Neuronal stem cell (in vitro differentiated cells): ENCODE results near the gene VEGFC.

ENCODE experiments used
- DNase-seq: peaks from one replicate; pipeline ENCODE4 v3.0.0-alpha.2; 2013; ENCODE audit warnings: low spot score
- H2AFZ ChIP-seq: one replicate; pipeline ENCODE4 v1.6.1; 2013; ENCODE audit warnings: mild to moderate bottlenecking, low read length, inconsistent platforms
- H2AK5ac ChIP-seq: 2 replicates; pipeline ENCODE4 v1.6.1; 2013; ENCODE audit warnings: low read depth, mild to moderate bottlenecking, inconsistent platforms, low read length, moderate library complexity, mixed read lengths
- H2BK120ac ChIP-seq: 2 replicates; pipeline ENCODE4 v1.6.1; 2013; ENCODE audit warnings: low read depth, mild to moderate bottlenecking, inconsistent platforms, low read length, moderate library complexity, mixed read lengths
- H2BK12ac ChIP-seq: one replicate; pipeline ENCODE4 v1.6.1; 2013; ENCODE audit warnings: low read length, inconsistent platforms
- H2BK15ac ChIP-seq: 2 replicates; pipeline ENCODE4 v1.6.1; 2013; ENCODE audit warnings: mild to moderate bottlenecking, low read length, inconsistent platforms, mixed read lengths
- H2BK5ac ChIP-seq: one replicate; pipeline ENCODE4 v1.6.1; 2013; ENCODE audit warnings: inconsistent platforms, mild to moderate bottlenecking, low read length, moderate library complexity
- H3K14ac ChIP-seq: one replicate; pipeline ENCODE4 v1.6.1; 2013; ENCODE audit warnings: low read length, inconsistent platforms
- H3K18ac ChIP-seq: 2 replicates; pipeline ENCODE4 v1.6.1; 2013; ENCODE audit warnings: low read length, inconsistent platforms
- H3K23ac ChIP-seq: 2 replicates; pipeline ENCODE4 v1.6.1; 2013; ENCODE audit warnings: low read depth, mild to moderate bottlenecking, mixed read lengths, low read length, inconsistent platforms; ENCODE audit not compliant: poor library complexity
- H3K27ac ChIP-seq: replicated peaks from 3 replicates; pipeline ENCODE4 v1.5.1; 2013; ENCODE audit warnings: low read length, inconsistent platforms
- H3K27me3 ChIP-seq, 3 experiments: 2 replicates each; pipeline ENCODE4 v1.6.1; 2013; ENCODE audit warnings: low read length in 3 of 3, mild to moderate bottlenecking in 2 of 3, inconsistent platforms in 1 of 3, low read depth in 1 of 3, mixed read lengths in 1 of 3, moderate library complexity in 1 of 3; ENCODE audit not compliant: control insufficient read depth in 3 of 3, insufficient read depth in 3 of 3
- H3K36me3 ChIP-seq, 2 donors: replicated peaks in 1 of 2; 2 replicates each; pipeline ENCODE4 v1.6.1; 2013; ENCODE audit warnings: low read length in 2 of 2; ENCODE audit not compliant: control insufficient read depth in 2 of 2, insufficient read depth in 2 of 2
- H3K4ac ChIP-seq: 2 replicates; pipeline ENCODE4 v1.6.1; 2013; ENCODE audit warnings: inconsistent platforms, mild to moderate bottlenecking, low read length, moderate library complexity
- H3K4me1 ChIP-seq, 2 donors: 1 replicate in 1 of 2; 2 replicates in 1 of 2; pipeline ENCODE4 v1.6.1; 2013; ENCODE audit warnings: low read length in 2 of 2, low read depth in 1 of 2; ENCODE audit not compliant: control insufficient read depth in 2 of 2, insufficient read depth in 1 of 2
- H3K4me2 ChIP-seq: one replicate; pipeline ENCODE4 v1.6.1; 2013; ENCODE audit warnings: mild to moderate bottlenecking, low read length, inconsistent platforms; ENCODE audit not compliant: insufficient read depth, poor library complexity, severe bottlenecking
- H3K4me3 ChIP-seq, 2 donors: 2 replicates each; pipeline ENCODE4 v1.5.1; 2013; ENCODE audit warnings: low read length in 2 of 2, mild to moderate bottlenecking in 2 of 2, inconsistent platforms in 1 of 2, moderate library complexity in 1 of 2
- H3K79me1 ChIP-seq: one replicate; pipeline ENCODE4 v1.6.1; 2013; ENCODE audit warnings: low read depth, mild to moderate bottlenecking, inconsistent platforms, low read length, moderate library complexity
- H3K9ac ChIP-seq: one replicate; pipeline ENCODE4 v1.6.1; 2013; ENCODE audit warnings: mild to moderate bottlenecking, low read depth, low read length, inconsistent platforms; ENCODE audit not compliant: poor library complexity
- H3K9me3 ChIP-seq, 2 donors: replicated peaks in 1 of 2; 2 replicates each; pipeline versions ENCODE3 to v1.6.1; 2013; ENCODE audit warnings: low read length in 2 of 2, mild to moderate bottlenecking in 2 of 2, inconsistent platforms in 1 of 2, low read depth in 1 of 2, mixed read lengths in 1 of 2, moderate library complexity in 1 of 2; ENCODE audit not compliant: control insufficient read depth in 2 of 2, insufficient read depth in 1 of 2
- H4K8ac ChIP-seq: one replicate; pipeline ENCODE4 v1.6.1; 2013; ENCODE audit warnings: low read depth, mild to moderate bottlenecking, inconsistent platforms, low read length, moderate library complexity
- H4K91ac ChIP-seq: one replicate; pipeline ENCODE4 v1.6.1; 2013; ENCODE audit warnings: low read length, low read depth, mild to moderate bottlenecking, inconsistent platforms; ENCODE audit not compliant: poor library complexity
- WGBS, 2 donors: extraction: QIAGEN DNeasy Blood & Tissue Kit; methylation state at CpG; one replicate each; pipeline ENCODE4 v1.1.7; 2013; ENCODE audit warnings: missing lambda C conversion rate in 2 of 2, mixed read lengths in 1 of 2; ENCODE audit not compliant: insufficient read length in 2 of 2, insufficient replicate concordance in 1 of 2; ENCODE audit errors: extremely low coverage in 2 of 2; 5-methylcytosine and 5-hydroxymethylcytosine counted together

The VEGFC gene

DNA sequence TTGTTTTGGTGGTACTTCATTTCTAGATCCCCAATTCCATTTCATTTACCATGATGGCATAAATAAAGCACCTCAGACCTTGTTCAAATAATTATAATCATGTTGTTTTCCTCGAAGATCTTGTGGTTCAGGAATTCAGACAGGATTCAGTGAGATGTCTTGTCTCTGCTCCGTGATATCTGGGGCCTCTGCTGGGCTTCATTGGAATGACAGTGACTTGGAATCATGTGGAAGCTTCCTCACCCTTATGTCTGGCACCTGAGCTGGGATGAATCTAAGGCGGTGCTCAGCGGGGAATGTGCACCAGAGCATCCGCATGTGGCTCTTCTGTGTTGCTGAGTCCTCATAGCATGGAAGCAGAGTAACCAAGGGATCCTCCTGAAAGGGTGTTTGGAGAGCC lies 132.2 kb downstream of the VEGFC start:
- no peak overlapping the region for H2AK5ac ChIP-seq
- no peak overlapping the region for H2BK120ac ChIP-seq
- no peak overlapping the region for H2BK12ac ChIP-seq
- H3K14ac ChIP-seq, result no peak overlapping the region
- H3K79me1 ChIP-seq, result no peaks in the 10 kb centered on the region
- no peak overlapping the region for H2BK5ac ChIP-seq
- no peak overlapping the region for H2BK15ac ChIP-seq
- H3K18ac ChIP-seq, result no peak overlapping the region
- no CpG with 5 or more reads among the region's 5 CpGs for WGBS, 2 donors
- H3K23ac ChIP-seq, result no peak overlapping the region
- no peaks in the 10 kb centered on the region for H3K27me3 ChIP-seq
- no peaks in the 10 kb centered on the region for H3K36me3 ChIP-seq
- H3K4me2 ChIP-seq, result no peak overlapping the region
- no peak overlapping the region for H4K8ac ChIP-seq
- no peak overlapping the region for H3K9ac ChIP-seq
- H3K4ac ChIP-seq, result no peak overlapping the region
- no peak overlapping the region for H3K4me3 ChIP-seq
- no peak overlapping the region for H2AFZ ChIP-seq
- no peak overlapping the region for H4K91ac ChIP-seq
- H3K4me1 ChIP-seq, result no peaks in the 10 kb centered on the region
- no peak for DNase-seq
- H3K27ac ChIP-seq, result no peak overlapping the region
- no peaks in the 10 kb centered on the region for H3K9me3 ChIP-seq

DNA sequence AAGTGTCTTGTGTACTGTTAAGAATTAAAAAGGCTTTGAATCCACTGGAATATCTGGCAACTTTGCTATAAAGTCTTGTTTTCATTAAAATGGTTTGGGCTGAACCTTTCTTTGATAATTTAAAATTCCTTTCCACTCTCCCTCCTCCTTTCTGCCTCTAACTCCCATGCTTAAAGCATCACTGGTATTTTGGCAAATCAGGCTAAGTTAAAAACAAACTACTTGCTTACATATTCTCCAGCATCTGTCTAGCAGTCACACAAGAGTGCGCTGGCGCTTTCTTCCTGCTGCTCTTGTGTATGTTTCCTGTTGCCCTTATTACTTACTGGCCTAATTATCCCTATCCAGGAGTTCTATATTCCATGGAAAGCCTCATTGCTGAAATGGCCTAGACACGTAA lies 136.6 kb downstream of the VEGFC start:
- no peaks in the 10 kb centered on the region for H3K27me3 ChIP-seq
- no peak overlapping the region for H3K23ac ChIP-seq

DNA sequence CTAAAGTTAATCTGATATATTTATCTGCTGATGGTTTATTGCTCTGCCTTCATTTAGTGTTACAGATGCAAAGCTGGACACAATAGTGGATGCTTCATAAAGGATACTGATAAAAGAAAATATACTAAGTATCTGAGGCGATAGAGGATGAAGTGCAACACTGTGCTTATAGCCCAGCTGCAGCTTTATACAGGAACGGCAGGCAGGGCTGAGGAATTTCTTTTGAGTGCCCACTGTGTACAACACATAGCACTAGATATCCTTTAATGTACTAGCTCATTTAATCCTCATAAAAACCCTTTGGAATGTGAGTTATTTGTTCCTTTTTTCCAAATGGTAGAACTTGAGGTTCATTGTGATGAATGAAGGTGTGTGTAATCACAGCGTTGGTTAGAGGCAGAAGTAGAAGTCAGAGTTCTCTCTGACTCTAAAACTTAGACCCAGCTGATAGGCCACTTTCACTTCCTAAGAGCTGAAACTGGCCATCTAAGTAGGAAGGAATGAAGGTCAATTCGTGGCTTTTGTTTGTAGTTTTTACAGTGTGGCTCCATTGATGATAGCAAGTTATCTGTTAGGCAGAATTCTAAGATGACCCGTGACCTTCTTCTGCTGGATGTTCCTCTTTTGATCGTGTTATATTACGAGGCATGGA lies 138.0 kb downstream of the VEGFC start:
- Histone ChIP-seq H4K91ac (no peak overlapping the region), H2BK120ac (no peak overlapping the region), H3K18ac (no peak overlapping the region), H2BK15ac (no peak overlapping the region), H2AFZ (no peak overlapping the region), H3K23ac (no peak overlapping the region), H3K4ac (no peak overlapping the region), H3K36me3 (no peaks in the 10 kb centered on the region), H4K8ac (no peak overlapping the region), H3K4me2 (no peak overlapping the region), H3K27ac (no peak overlapping the region), H3K4me3 (no peak overlapping the region), H3K14ac (no peak overlapping the region), H2BK12ac (no peak overlapping the region), H2AK5ac (no peak overlapping the region), H2BK5ac (no peak overlapping the region), H3K9ac (no peak overlapping the region), H3K79me1 (no peaks in the 10 kb centered on the region), H3K9me3 (no peaks in the 10 kb centered on the region), H3K27me3 (no peaks in the 10 kb centered on the region), H3K4me1 (no peaks in the 10 kb centered on the region)
- WGBS, 2 donors, result no CpG with 5 or more reads among the region's 7 CpGs
- DNase-seq, result no peak

More for the DNA sequence above, 136.6 kb downstream of the VEGFC start:
- Histone ChIP-seq H3K27ac (no peak overlapping the region), H2AK5ac (no peak overlapping the region), H3K79me1 (no peaks in the 10 kb centered on the region), H2BK12ac (no peak overlapping the region), H3K4me2 (no peak overlapping the region), H3K4ac (no peak overlapping the region), H4K8ac (no peak overlapping the region), H3K9me3 (no peaks in the 10 kb centered on the region), H2BK15ac (no peak overlapping the region), H2BK5ac (no peak overlapping the region), H3K9ac (no peak overlapping the region), H3K18ac (no peak overlapping the region), H4K91ac (no peak overlapping the region), H3K36me3 (no peaks in the 10 kb centered on the region), H3K4me3 (no peak overlapping the region), H3K14ac (no peak overlapping the region), H2BK120ac (no peak overlapping the region), H3K4me1 (no peaks in the 10 kb centered on the region), H2AFZ (no peak overlapping the region)
- no CpG with 5 or more reads among the region's 3 CpGs for WGBS, 2 donors
- no peak for DNase-seq

DNA sequence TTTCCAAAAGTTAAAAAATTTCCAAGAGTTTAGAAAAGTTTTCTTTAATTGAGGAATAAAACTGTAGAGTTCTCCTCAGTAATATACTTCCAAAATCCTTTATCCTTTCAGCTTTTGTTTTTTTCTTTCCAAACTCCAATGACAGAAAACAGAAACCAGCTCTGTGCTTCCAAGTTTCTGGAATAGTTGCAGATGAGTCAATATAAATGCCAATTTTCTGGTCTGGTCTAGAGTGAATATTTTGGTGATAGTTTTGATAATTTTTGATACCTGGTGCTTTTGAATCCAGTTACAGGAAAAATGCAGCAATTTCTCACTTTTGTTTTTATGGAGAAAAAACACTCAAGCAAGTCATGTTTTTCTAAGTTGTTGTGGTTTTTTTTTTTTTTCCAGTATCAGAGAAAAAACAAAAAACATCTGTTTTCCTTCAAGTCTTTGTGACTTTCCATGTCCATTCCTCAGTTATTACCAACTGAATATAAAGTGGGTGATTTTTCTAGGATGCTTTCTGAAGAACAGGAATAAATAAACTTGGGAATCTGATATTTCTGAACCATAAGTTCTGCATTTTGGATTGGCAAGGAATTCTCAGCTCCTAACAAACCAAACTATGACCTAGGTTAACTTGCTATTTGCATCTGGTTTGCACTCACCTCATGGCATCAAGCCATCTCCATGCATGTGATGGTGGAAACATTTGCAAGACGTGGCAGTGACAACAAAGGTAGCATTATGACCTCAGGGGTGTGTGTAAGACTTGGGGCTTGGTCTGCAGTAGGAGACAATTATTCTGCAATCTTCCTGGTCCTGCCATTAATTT lies 139.1 kb downstream of the VEGFC start:
- H2AK5ac ChIP-seq, result no peak overlapping the region
- no peak overlapping the region for H3K9ac ChIP-seq
- no peak overlapping the region for H3K4ac ChIP-seq
- H2BK15ac ChIP-seq, result no peak overlapping the region
- no peak overlapping the region for H3K4me3 ChIP-seq
- no peak overlapping the region for H4K91ac ChIP-seq
- no peaks in the 10 kb centered on the region for H3K9me3 ChIP-seq
- no peak overlapping the region for H3K14ac ChIP-seq
- no peak for DNase-seq
- H3K27me3 ChIP-seq, result no peaks in the 10 kb centered on the region
- no peak overlapping the region for H3K27ac ChIP-seq
- WGBS, 2 donors, result no CpG with 5 or more reads among the region's 1 CpG
- H3K23ac ChIP-seq, result no peak overlapping the region
- no peaks in the 10 kb centered on the region for H3K4me1 ChIP-seq
- no peaks in the 10 kb centered on the region for H3K36me3 ChIP-seq
- no peak overlapping the region for H2BK5ac ChIP-seq
- no peak overlapping the region for H3K18ac ChIP-seq
- no peak overlapping the region for H2BK12ac ChIP-seq
- no peak overlapping the region for H4K8ac ChIP-seq
- no peak overlapping the region for H3K4me2 ChIP-seq
- H3K79me1 ChIP-seq, result no peaks in the 10 kb centered on the region
- no peak overlapping the region for H2BK120ac ChIP-seq
- no peak overlapping the region for H2AFZ ChIP-seq
